Mesothelial cell of epicardium (in vitro differentiated cells): ENCODE results near the gene DOLPP1. TPM values are rescaled to one million over a fixed set of nuclear protein-coding genes. Genes with fewer than 3 reads are reported as not detected.

Experiments
- DNase-seq, 2 experiments: peaks; one replicate each; pipeline ENCODE4 v3.0.0; 2021; ENCODE audit warnings: low spot score in 2 of 2; ENCODE audit not compliant: unreplicated experiment in 2 of 2
- H3K27ac Mint-ChIP-seq: 2 replicates; pipeline ENCODE4 v1.8.0; 2021; ENCODE audit warnings: mixed read lengths
- H3K27me3 Mint-ChIP-seq: 2 replicates; pipeline ENCODE4 v1.8.0; 2021; ENCODE audit warnings: low read depth, mixed read lengths
- H3K36me3 Mint-ChIP-seq: 2 replicates; pipeline ENCODE4 v1.8.0; 2021; ENCODE audit warnings: mixed read lengths
- H3K4me1 Mint-ChIP-seq: 2 replicates; pipeline ENCODE4 v1.8.0; 2021; ENCODE audit warnings: mixed read lengths
- H3K4me3 Mint-ChIP-seq: 2 replicates; pipeline ENCODE4 v1.8.0; 2021; ENCODE audit warnings: mild to moderate bottlenecking, moderate library complexity, mixed read lengths
- H3K9me3 Mint-ChIP-seq: 2 replicates; pipeline ENCODE4 v1.8.0; 2021; ENCODE audit warnings: mixed read lengths
- CTCF ChIP-seq: fragments of 200-600 bp; sonication (generic); IDR thresholded peaks from one replicate; pipeline ENCODE4 v1.5.0; 2021; ENCODE audit warnings: antibody characterized with exemption; ENCODE audit not compliant: unreplicated experiment
- total RNA-seq: library from RNA; stranded (reverse); gene quantifications from 3 replicates; pipeline ENCODE4 v1.2.1, GENCODE V29; 2021

Gene DOLPP1
- total RNA-seq, 1 donor from 2014 or later, result 21.5 TPM

GRCh38 chr9:129097671-129098306, 16.9 kb downstream of the DOLPP1 start:
- Mint-ChIP-seq H3K4me3 (no peak overlapping the region), H3K4me1 (peaks cover 4% of the 10 kb centered on the region), H3K27ac (peak overlapping the region; percentile 4), H3K9me3 (no peaks in the 10 kb centered on the region), H3K27me3 (no peaks in the 10 kb centered on the region), H3K36me3 (peaks cover 9% of the 10 kb centered on the region)
- no peak for TF ChIP-seq CTCF
- no peak for DNase-seq

GRCh38 chr9:129098328-129098727, 17.4 kb downstream of the DOLPP1 start:
- Mint-ChIP-seq H3K27me3 (no peaks in the 10 kb centered on the region), H3K4me3 (no peak overlapping the region), H3K36me3 (peaks cover 9% of the 10 kb centered on the region), H3K9me3 (no peaks in the 10 kb centered on the region), H3K4me1 (peaks cover 4% of the 10 kb centered on the region), H3K27ac (no peak overlapping the region)
- DNase-seq, result no peak
- TF ChIP-seq CTCF, result no peak

- H3K9me3 Mint-ChIP-seq, result no peaks in the 10 kb centered on the region
- DNase-seq, result no peak
Measured at GRCh38 chr9:129100383-129101169, 19.7 kb downstream of the DOLPP1 start.

GRCh38 chr9:129101279-129101678, 20.4 kb downstream of the DOLPP1 start:
- no peak for TF ChIP-seq CTCF
- Mint-ChIP-seq H3K9me3 (no peaks in the 10 kb centered on the region), H3K27me3 (no peaks in the 10 kb centered on the region), H3K4me1 (peaks cover 4% of the 10 kb centered on the region), H3K4me3 (no peak overlapping the region), H3K27ac (no peak overlapping the region), H3K36me3 (peaks cover 5% of the 10 kb centered on the region)
- no peak for DNase-seq

More at GRCh38 chr9:129100383-129101169, 19.7 kb downstream of the DOLPP1 start:
- Mint-ChIP-seq H3K4me3 (no peak overlapping the region), H3K36me3 (peaks cover 8% of the 10 kb centered on the region), H3K4me1 (peaks cover 4% of the 10 kb centered on the region), H3K27me3 (no peaks in the 10 kb centered on the region), H3K27ac (no peak overlapping the region)
- no peak for TF ChIP-seq CTCF

- Mint-ChIP-seq H3K9me3 (no peaks in the 10 kb centered on the region), H3K4me3 (no peak overlapping the region), H3K27ac (no peak overlapping the region), H3K36me3 (peaks cover 3% of the 10 kb centered on the region), H3K4me1 (peaks cover 4% of the 10 kb centered on the region), H3K27me3 (no peaks in the 10 kb centered on the region)
- no peak for DNase-seq
- TF ChIP-seq CTCF, result no peak
Measured at GRCh38 chr9:129102095-129102525, 21.2 kb downstream of the DOLPP1 start.
